Measurements from ENCODE around the gene ERC1. TPM values are rescaled to one million over a fixed set of nuclear protein-coding genes. Genes with fewer than 3 reads are reported as not detected.

The ERC1 gene
- total and polyA plus RNA-seq, 2 of the 4 experiments (the other 2 are of a cell fraction): 11.6 to 25.6 TPM

DNA sequence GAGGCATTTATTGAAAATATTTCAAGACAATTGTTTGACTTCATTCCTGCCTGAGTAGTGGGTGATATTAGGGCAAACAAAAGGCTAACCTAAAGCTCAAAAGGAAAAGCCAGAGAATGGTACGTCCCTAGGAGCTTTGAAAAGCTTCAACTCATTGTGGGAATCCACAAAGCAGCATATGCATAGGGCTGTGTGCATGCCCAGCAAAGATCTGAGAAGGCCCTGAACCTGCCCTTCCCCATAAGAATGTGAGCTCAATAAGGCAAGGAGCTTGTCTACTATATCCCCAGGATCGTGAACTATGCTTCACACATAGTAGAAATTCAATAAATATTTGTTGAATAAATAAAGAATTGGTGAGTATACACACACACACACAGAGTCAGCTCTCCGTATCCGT lies 22.5 kb upstream of the ERC1 start:
- H3K36me3 ChIP-seq (ENCODE audit: control insufficient read depth, insufficient read depth, low read length): no peaks in the 10 kb centered on the region
- H3K79me1 ChIP-seq (ENCODE audit: low read depth in 1 of 2, low read length in 2 of 2): no peaks in the 10 kb centered on the region
- BruUV-seq (replicated peaks): no TSS peak
- no peak overlapping the region for H3K9ac ChIP-seq (ENCODE audit: low read depth, low read length)
- no CpG with 5 or more reads among the region's 4 CpGs for WGBS, 2 experiments (ENCODE audit: extremely low coverage in 2 of 2, insufficient read length in 1 of 2)
- TF ChIP-seq MAZ (IDR thresholded peaks at IDR 0.05; ENCODE audit: borderline replicate concordance, low read depth, low read length) (no peak), USF2 (IDR thresholded peaks at IDR 0.05; ENCODE audit: low read depth, low read length) (no peak), SMC3 (IDR thresholded peaks at IDR 0.05; ENCODE audit: low read depth, low read length) (no peak), POLR2A (IDR thresholded peaks at IDR 0.05; ENCODE audit: low read depth, low read length) (no peak), CHD1 (IDR thresholded peaks at IDR 0.05; ENCODE audit: low read depth, low read length) (no peak), RCOR1 (IDR thresholded peaks at IDR 0.05; ENCODE audit: insufficient replicate concordance, low read length) (no peak), BHLHE40 (IDR thresholded peaks at IDR 0.05; ENCODE audit: low read depth, low read length) (no peak), ELK1 (IDR thresholded peaks at IDR 0.05; ENCODE audit: borderline replicate concordance, low read depth, low read length) (no peak), NFE2L2 (IDR thresholded peaks at IDR 0.05; ENCODE audit: low read depth, low read length) (no peak), FOS (IDR thresholded peaks at IDR 0.05; ENCODE audit: low read depth, low read length) (no peak), MAFK (IDR thresholded peaks at IDR 0.05; ENCODE audit: low read depth, low read length) (no peak), CEBPB (IDR thresholded peaks at IDR 0.05; ENCODE audit: low read depth, low read length) (no peak), RFX5 (IDR thresholded peaks at IDR 0.05; ENCODE audit: low read depth, low read length) (no peak), RAD21 (IDR thresholded peaks at IDR 0.05; ENCODE audit: low read length) (no peak)
- TF ChIP-seq, protein P1, sequence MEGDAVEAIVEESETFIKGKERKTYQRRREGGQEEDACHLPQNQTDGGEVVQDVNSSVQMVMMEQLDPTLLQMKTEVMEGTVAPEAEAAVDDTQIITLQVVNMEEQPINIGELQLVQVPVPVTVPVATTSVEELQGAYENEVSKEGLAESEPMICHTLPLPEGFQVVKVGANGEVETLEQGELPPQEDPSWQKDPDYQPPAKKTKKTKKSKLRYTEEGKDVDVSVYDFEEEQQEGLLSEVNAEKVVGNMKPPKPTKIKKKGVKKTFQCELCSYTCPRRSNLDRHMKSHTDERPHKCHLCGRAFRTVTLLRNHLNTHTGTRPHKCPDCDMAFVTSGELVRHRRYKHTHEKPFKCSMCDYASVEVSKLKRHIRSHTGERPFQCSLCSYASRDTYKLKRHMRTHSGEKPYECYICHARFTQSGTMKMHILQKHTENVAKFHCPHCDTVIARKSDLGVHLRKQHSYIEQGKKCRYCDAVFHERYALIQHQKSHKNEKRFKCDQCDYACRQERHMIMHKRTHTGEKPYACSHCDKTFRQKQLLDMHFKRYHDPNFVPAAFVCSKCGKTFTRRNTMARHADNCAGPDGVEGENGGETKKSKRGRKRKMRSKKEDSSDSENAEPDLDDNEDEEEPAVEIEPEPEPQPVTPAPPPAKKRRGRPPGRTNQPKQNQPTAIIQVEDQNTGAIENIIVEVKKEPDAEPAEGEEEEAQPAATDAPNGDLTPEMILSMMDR (conservative IDR thresholded peaks at IDR 0.05; ENCODE audit: low read depth, low read length): no peak
- no peak overlapping the region for H3K4ac ChIP-seq (ENCODE audit: low read depth, low read length)
- POLR2A ChIA-PET (ENCODE audit: unreplicated experiment): no interaction called here
- H4K5ac ChIP-seq (ENCODE audit: low read depth, low read length): no peak overlapping the region
- dilution Hi-C loops (cut with HindIII; ENCODE audit: low sequenced_read_pairs, unreplicated experiment): no loop called here
- CTCF ChIA-PET: interaction anchor here (0.7 to 2.0 kb wide), 2 partner anchors 19 to 124 kb away, joined by 3 to 7 read pairs; partner anchors contain the start of gene RAD52
- no peaks in the 10 kb centered on the region for H4K20me1 ChIP-seq (ENCODE audit: insufficient read depth, low read length)
- no peak overlapping the region for H3K4me3 ChIP-seq (ENCODE audit: insufficient read depth, low read depth, low read length)
- no peak overlapping the region for H2AK5ac ChIP-seq (ENCODE audit: low read depth, low read length)
- H2BK15ac ChIP-seq (ENCODE audit: low read depth, low read length): no peak overlapping the region
- H4K8ac ChIP-seq (ENCODE audit: low read depth in 2 of 2, low read length in 2 of 2): no peak overlapping the region
- in situ Hi-C loops (cut with MboI; ENCODE audit: low sequenced_read_pairs): no loop called here
- peaks cover 5% of the 10 kb centered on the region; the same call in 1 of the 2 replicates for H3K4me1 ChIP-seq (ENCODE audit: control insufficient read depth, insufficient read depth, low read length)
- H2BK120ac ChIP-seq (ENCODE audit: low read depth, low read length): no peak overlapping the region
- no peaks in the 10 kb centered on the region for H3K9me1 ChIP-seq (ENCODE audit: insufficient read depth, low read length)
- H3K23ac ChIP-seq (ENCODE audit: low read depth, low read length): no peak overlapping the region
- no peak overlapping the region for H3K14ac ChIP-seq (replicated peaks; ENCODE audit: low read depth, low read length)
- intact Hi-C loops (cut with micrococcal nuclease): no loop called here
- no peak overlapping the region for H4K91ac ChIP-seq (ENCODE audit: insufficient read depth, low read depth, low read length)
- ATAC-seq (ENCODE audit: low read depth) (peak; percentile 81), DNase-seq (no peak)
- no peaks in the 10 kb centered on the region for H3K27me3 ChIP-seq (ENCODE audit: control insufficient read depth, insufficient read depth, low read length)
- H2BK5ac ChIP-seq (ENCODE audit: low read depth, low read length, poor library complexity, severe bottlenecking): no peak overlapping the region
- no peak overlapping the region for H2BK20ac ChIP-seq (ENCODE audit: low read depth, low read length)
- H3K27ac ChIP-seq (ENCODE audit: insufficient read depth, low read length): no peak overlapping the region
- H3K18ac ChIP-seq (ENCODE audit: low read depth, low read length): no peak overlapping the region
- H3K9me3 ChIP-seq (ENCODE audit: control insufficient read depth, insufficient read depth, low read length): no peaks in the 10 kb centered on the region
- no peak overlapping the region for H3K56ac ChIP-seq (ENCODE audit: extremely low read depth, insufficient read depth, low read length)
- no peak overlapping the region for H3K4me2 ChIP-seq (ENCODE audit: low read depth, low read length)
- H2AK9ac ChIP-seq (replicated peaks; ENCODE audit: low read depth, low read length, poor library complexity): peak overlapping the region; percentile 52
- H2AFZ ChIP-seq (replicated peaks; ENCODE audit: low read length, poor library complexity): no peak overlapping the region
